ENCODE data around the gene KIF18A. TPM values are rescaled to one million over a fixed set of nuclear protein-coding genes. Genes with fewer than 3 reads are reported as not detected.
A peak's percentile ranks its signal among the peaks of the same experiment; 100 is the strongest.

The KIF18A gene
- total and polyA plus RNA-seq, 2 of the 13 experiments (the other 11 are each of a cell fraction or from before 2014, with no cell fraction given) = 3.4 to 14.4 TPM

- Histone ChIP-seq H3K4me1 (ENCODE audit: insufficient read depth, low read length) (0 out of 2 replicates have a peak, but pooled peaks cover 6% of the 10 kb centered on the region), H3K4me2 (ENCODE audit: low read depth, low read length) (no peak overlapping the region), H3K9ac (ENCODE audit: insufficient read depth, low read depth, low read length) (no peak overlapping the region), H3K36me3 (replicated peaks in 1 of 2; ENCODE audit: control insufficient read depth in 1 of 2, insufficient read depth in 2 of 2, low read length in 2 of 2) (peaks cover 0 to 1% of the 10 kb centered on the region in 2 experiments; a peak in 1 of 5 replicates), H3K27ac (ENCODE audit: extremely low read length, insufficient read depth, low read length) (no peak overlapping the region), H3K79me2 (ENCODE audit: insufficient read depth, low read length) (no peaks in the 10 kb centered on the region), H3K9me3 (ENCODE audit: low read length) (no peaks in the 10 kb centered on the region), H3K4me3 (replicated peaks in 1 of 3; ENCODE audit: insufficient read depth in 1 of 3, low read depth in 2 of 3, low read length in 3 of 3) (no peak overlapping the region), H3K27me3 (ENCODE audit: control insufficient read depth in 1 of 2, insufficient read depth in 2 of 2, low read length in 2 of 2) (no peaks in the 10 kb centered on the region), H2AFZ (ENCODE audit: low read length) (no peak overlapping the region), H4K20me1 (ENCODE audit: insufficient read depth, low read length) (no peaks in the 10 kb centered on the region)
- no peak for FAIRE-seq
- intact Hi-C loops (cut with micrococcal nuclease; ENCODE audit: unreplicated experiment) (no loop called here), in situ Hi-C loops (cut with HindIII; ENCODE audit: extremely low pct_ligation_motif_present, low pct_unique_long_range_greater_than_20kb) (no loop called here)
- TF ChIP-seq ZNF614 (CRISPR knock-in tag; IDR thresholded peaks at IDR 0.05; ENCODE audit: borderline replicate concordance) = no peak
- TF ChIP-seq FOSL2 (CRISPR knock-in tag; IDR thresholded peaks at IDR 0.05) = peak; percentile 70
- TF ChIP-seq ZNF180 (CRISPR knock-in tag; IDR thresholded peaks at IDR 0.05; ENCODE audit: borderline replicate concordance, low read depth) = no peak
- no peak for TF ChIP-seq HNF1B (CRISPR knock-in tag; IDR thresholded peaks at IDR 0.05)
- TF ChIP-seq TCF7 (IDR thresholded peaks at IDR 0.05; ENCODE audit: low read depth) = 0 out of 2 replicates have a peak, but pooled peaks have one; percentile 7
- 0 out of 2 replicates have a peak, but pooled peaks have one; percentile 48 for TF ChIP-seq ZNF12 (CRISPR knock-in tag; IDR thresholded peaks at IDR 0.05)
- no peak for ATAC-seq
- POLR2A ChIA-PET = no interaction called here
- CTCF ChIA-PET (ENCODE audit: low intra/inter-chr PET ratio, low total read pairs) = no interaction called here
- BruUV-seq (replicated peaks) = no TSS peak
- peak; percentile 59 for DNase-seq (ENCODE audit: low spot score)
- WGBS (ENCODE audit: low lambda C conversion rate) = 87% methylated on average over 2 of the region's 2 CpGs
These were observed 38.3 kb upstream of the KIF18A start for GRCh38 chr11:28146123-28146751.

GRCh38 chr11:28144808-28145207 lies 36.9 kb upstream of the KIF18A start:
- no peak overlapping the region for H2AFZ ChIP-seq (ENCODE audit: low read length)
- ChIA-PET CTCF (ENCODE audit: low intra/inter-chr PET ratio, low total read pairs) (no interaction called here), POLR2A (no interaction called here)
- WGBS (ENCODE audit: low lambda C conversion rate) = no CpG with 5 or more reads among the region's 2 CpGs
- no peak overlapping the region for H3K27ac ChIP-seq (ENCODE audit: extremely low read length, insufficient read depth, low read length)
- no peaks in the 10 kb centered on the region for H4K20me1 ChIP-seq (ENCODE audit: insufficient read depth, low read length)
- no peak for TF ChIP-seq RFX5 (IDR thresholded peaks at IDR 0.05; ENCODE audit: low read depth, low read length)
- no peak for TF ChIP-seq ZNF33B (CRISPR knock-in tag; IDR thresholded peaks at IDR 0.05)
- no peak for TF ChIP-seq IKZF1 (IDR thresholded peaks at IDR 0.05)
- TF ChIP-seq BCL3 (CRISPR knock-in tag; IDR thresholded peaks at IDR 0.05) = no peak
- TF ChIP-seq PRPF4 (IDR thresholded peaks at IDR 0.05; ENCODE audit: low read depth, low read length, poor library complexity, severe bottlenecking) = no peak
- no peak for DNase-seq (ENCODE audit: low spot score)
- intact Hi-C loops (cut with micrococcal nuclease; ENCODE audit: unreplicated experiment) = no loop called here
- BruUV-seq (replicated peaks) = no TSS peak
- H3K36me3 ChIP-seq (replicated peaks in 1 of 2; ENCODE audit: control insufficient read depth in 1 of 2, insufficient read depth in 2 of 2, low read length in 2 of 2) = peaks cover 0 to 1% of the 10 kb centered on the region in 2 experiments; a peak in 1 of 5 replicates
- H3K4me3 ChIP-seq (replicated peaks in 1 of 3; ENCODE audit: insufficient read depth in 1 of 3, low read depth in 2 of 3, low read length in 3 of 3) = no peak overlapping the region
- ATAC-seq = no peak
- no peaks in the 10 kb centered on the region for H3K9me3 ChIP-seq (ENCODE audit: low read length)
- no peak overlapping the region for H3K9ac ChIP-seq (ENCODE audit: insufficient read depth, low read depth, low read length)
- H3K4me2 ChIP-seq (ENCODE audit: low read depth, low read length) = no peak overlapping the region
- H3K4me1 ChIP-seq (ENCODE audit: insufficient read depth, low read length) = 0 out of 2 replicates have a peak, but pooled peaks cover 6% of the 10 kb centered on the region
- FAIRE-seq = no peak
- in situ Hi-C loops (cut with HindIII; ENCODE audit: extremely low pct_ligation_motif_present, low pct_unique_long_range_greater_than_20kb) = no loop called here
- H3K27me3 ChIP-seq (ENCODE audit: control insufficient read depth in 1 of 2, insufficient read depth in 2 of 2, low read length in 2 of 2) = no peaks in the 10 kb centered on the region
- no peaks in the 10 kb centered on the region for H3K79me2 ChIP-seq (ENCODE audit: insufficient read depth, low read length)
